ENCODE measurements around the gene CBS.
"Not testable (repeated sequence)": the region's sequence is repeated elsewhere in the genome, so short reads cannot be mapped to it uniquely, and the experiment has no call there.

The CBS gene

GRCh38 chr21:43062955-43063664 lies 12.5 kb downstream of the CBS start:
- H3K14ac ChIP-seq (ENCODE audit: low read length in 2 of 2); H3K23ac ChIP-seq (ENCODE audit: low read length in 2 of 2); H3K27me3 ChIP-seq (ENCODE audit: control insufficient read depth in 1 of 2, insufficient read depth in 1 of 2, low read length in 2 of 2); H2AK5ac ChIP-seq (ENCODE audit: low read length, severe bottlenecking); H2BK15ac ChIP-seq (ENCODE audit: low read depth, poor library complexity, severe bottlenecking); H3K4me1 ChIP-seq (ENCODE audit: control insufficient read depth, insufficient read depth, low read depth, low read length); H3K36me3 ChIP-seq (ENCODE audit: control insufficient read depth in 1 of 2, insufficient read depth in 2 of 2, low read depth in 1 of 2, low read length in 2 of 2); H2BK12ac ChIP-seq (ENCODE audit: low read length in 2 of 2); H3K4ac ChIP-seq (ENCODE audit: low read depth in 1 of 2, low read length in 2 of 2); H2AFZ ChIP-seq (ENCODE audit: low read depth, low read length); H3K4me2 ChIP-seq (ENCODE audit: low read length, poor library complexity, severe bottlenecking); H3K27ac ChIP-seq (ENCODE audit: low read length, poor library complexity, severe bottlenecking); H2BK5ac ChIP-seq (ENCODE audit: low read depth, low read length, poor library complexity, severe bottlenecking); H3K79me1 ChIP-seq (replicated peaks; ENCODE audit: low read length, poor library complexity, severe bottlenecking); H3K9ac ChIP-seq (ENCODE audit: low read length); H4K8ac ChIP-seq (ENCODE audit: low read length); H2BK120ac ChIP-seq (ENCODE audit: low read depth, low read length); H3K18ac ChIP-seq (ENCODE audit: low read depth in 1 of 2, low read length in 2 of 2); H4K91ac ChIP-seq (ENCODE audit: low read length); DNase-seq; H3K4me3 ChIP-seq (ENCODE audit: insufficient read depth in 1 of 2, low read depth in 1 of 2, low read length in 2 of 2); H3K9me3 ChIP-seq (ENCODE audit: control insufficient read depth, low read length): not testable (repeated sequence)
- WGBS: no CpG with 5 or more reads among the region's 28 CpGs

- H4K91ac ChIP-seq (ENCODE audit: low read length); DNase-seq: not testable (repeated sequence)
These were observed 22.5 kb downstream of the CBS start for GRCh38 chr21:43053112-43053511.

GRCh38 chr21:43045876-43046821 lies 29.5 kb downstream of the CBS start:
- not testable (repeated sequence) for H3K27me3 ChIP-seq (ENCODE audit: control insufficient read depth in 1 of 2, insufficient read depth in 1 of 2, low read length in 2 of 2); H3K4me2 ChIP-seq (ENCODE audit: low read length, poor library complexity, severe bottlenecking); DNase-seq; H3K79me1 ChIP-seq (replicated peaks; ENCODE audit: low read length, poor library complexity, severe bottlenecking); H3K9me3 ChIP-seq (ENCODE audit: control insufficient read depth, low read length); H4K91ac ChIP-seq (ENCODE audit: low read length); H2AK5ac ChIP-seq (ENCODE audit: low read length, severe bottlenecking); H2AFZ ChIP-seq (ENCODE audit: low read depth, low read length); H2BK5ac ChIP-seq (ENCODE audit: low read depth, low read length, poor library complexity, severe bottlenecking); H3K18ac ChIP-seq (ENCODE audit: low read depth in 1 of 2, low read length in 2 of 2); H2BK15ac ChIP-seq (ENCODE audit: low read depth, poor library complexity, severe bottlenecking); H3K4ac ChIP-seq (ENCODE audit: low read depth in 1 of 2, low read length in 2 of 2); H3K36me3 ChIP-seq (ENCODE audit: control insufficient read depth in 1 of 2, insufficient read depth in 2 of 2, low read depth in 1 of 2, low read length in 2 of 2); H3K9ac ChIP-seq (ENCODE audit: low read length); H4K8ac ChIP-seq (ENCODE audit: low read length); H3K27ac ChIP-seq (ENCODE audit: low read length, poor library complexity, severe bottlenecking); H3K4me1 ChIP-seq (ENCODE audit: control insufficient read depth, insufficient read depth, low read depth, low read length); H3K14ac ChIP-seq (ENCODE audit: low read length in 2 of 2); H2BK12ac ChIP-seq (ENCODE audit: low read length in 2 of 2); H2BK120ac ChIP-seq (ENCODE audit: low read depth, low read length); H3K4me3 ChIP-seq (ENCODE audit: insufficient read depth in 1 of 2, low read depth in 1 of 2, low read length in 2 of 2); H3K23ac ChIP-seq (ENCODE audit: low read length in 2 of 2)
- WGBS: 58% methylated on average over 4 of the region's 21 CpGs

More at GRCh38 chr21:43053112-43053511, 22.5 kb downstream of the CBS start:
- not testable (repeated sequence) for H2BK15ac ChIP-seq (ENCODE audit: low read depth, poor library complexity, severe bottlenecking); H3K18ac ChIP-seq (ENCODE audit: low read depth in 1 of 2, low read length in 2 of 2); H3K4me3 ChIP-seq (ENCODE audit: insufficient read depth in 1 of 2, low read depth in 1 of 2, low read length in 2 of 2); H3K27ac ChIP-seq (ENCODE audit: low read length, poor library complexity, severe bottlenecking); H2BK5ac ChIP-seq (ENCODE audit: low read depth, low read length, poor library complexity, severe bottlenecking); H2BK12ac ChIP-seq (ENCODE audit: low read length in 2 of 2); H3K4me2 ChIP-seq (ENCODE audit: low read length, poor library complexity, severe bottlenecking); H3K4me1 ChIP-seq (ENCODE audit: control insufficient read depth, insufficient read depth, low read depth, low read length); H3K23ac ChIP-seq (ENCODE audit: low read length in 2 of 2); H3K27me3 ChIP-seq (ENCODE audit: control insufficient read depth in 1 of 2, insufficient read depth in 1 of 2, low read length in 2 of 2); H2AK5ac ChIP-seq (ENCODE audit: low read length, severe bottlenecking); H3K4ac ChIP-seq (ENCODE audit: low read depth in 1 of 2, low read length in 2 of 2); H4K8ac ChIP-seq (ENCODE audit: low read length); H3K9ac ChIP-seq (ENCODE audit: low read length); H3K36me3 ChIP-seq (ENCODE audit: control insufficient read depth in 1 of 2, insufficient read depth in 2 of 2, low read depth in 1 of 2, low read length in 2 of 2); H3K9me3 ChIP-seq (ENCODE audit: control insufficient read depth, low read length); H2AFZ ChIP-seq (ENCODE audit: low read depth, low read length); H2BK120ac ChIP-seq (ENCODE audit: low read depth, low read length); H3K79me1 ChIP-seq (replicated peaks; ENCODE audit: low read length, poor library complexity, severe bottlenecking); H3K14ac ChIP-seq (ENCODE audit: low read length in 2 of 2)
- no CpG with 5 or more reads among the region's 13 CpGs for WGBS

- H3K79me1 ChIP-seq (replicated peaks; ENCODE audit: low read length, poor library complexity, severe bottlenecking); H2BK5ac ChIP-seq (ENCODE audit: low read depth, low read length, poor library complexity, severe bottlenecking); H2AFZ ChIP-seq (ENCODE audit: low read depth, low read length); H3K4ac ChIP-seq (ENCODE audit: low read depth in 1 of 2, low read length in 2 of 2); H3K36me3 ChIP-seq (ENCODE audit: control insufficient read depth in 1 of 2, insufficient read depth in 2 of 2, low read depth in 1 of 2, low read length in 2 of 2); H2AK5ac ChIP-seq (ENCODE audit: low read length, severe bottlenecking); H4K91ac ChIP-seq (ENCODE audit: low read length); H3K9ac ChIP-seq (ENCODE audit: low read length); H3K18ac ChIP-seq (ENCODE audit: low read depth in 1 of 2, low read length in 2 of 2); DNase-seq; H3K4me2 ChIP-seq (ENCODE audit: low read length, poor library complexity, severe bottlenecking); H3K27me3 ChIP-seq (ENCODE audit: control insufficient read depth in 1 of 2, insufficient read depth in 1 of 2, low read length in 2 of 2); H4K8ac ChIP-seq (ENCODE audit: low read length); H2BK120ac ChIP-seq (ENCODE audit: low read depth, low read length); H3K9me3 ChIP-seq (ENCODE audit: control insufficient read depth, low read length); H2BK15ac ChIP-seq (ENCODE audit: low read depth, poor library complexity, severe bottlenecking); H3K4me3 ChIP-seq (ENCODE audit: insufficient read depth in 1 of 2, low read depth in 1 of 2, low read length in 2 of 2); H3K27ac ChIP-seq (ENCODE audit: low read length, poor library complexity, severe bottlenecking); H3K23ac ChIP-seq (ENCODE audit: low read length in 2 of 2); H2BK12ac ChIP-seq (ENCODE audit: low read length in 2 of 2); H3K4me1 ChIP-seq (ENCODE audit: control insufficient read depth, insufficient read depth, low read depth, low read length); H3K14ac ChIP-seq (ENCODE audit: low read length in 2 of 2): not testable (repeated sequence)
- 100% methylated on average over 2 of the region's 17 CpGs for WGBS
These were observed 30.3 kb downstream of the CBS start for GRCh38 chr21:43045165-43045875.
